Right renal pelvis (tissue), 4 donors: ENCODE measurements around the gene SMAD7. TPM values are rescaled to one million over a fixed set of nuclear protein-coding genes. Genes with fewer than 3 reads are reported as not detected.

ENCODE experiments used
- DNase-seq, 4 donors: peaks; one replicate each; pipeline ENCODE4 v3.0.0-alpha.2; 2013; ENCODE audit warnings: low read depth in 4 of 4, low spot score in 3 of 4, missing footprints in 1 of 4
- polyA plus RNA-seq, 4 donors: library from polyadenylated mRNA; unstranded; fragments of 120-200 nt; gene quantifications; one replicate each; pipeline ENCODE4 v1.2.1, GENCODE V29; 2013; ENCODE audit not compliant: insufficient read length in 4 of 4

Gene SMAD7
- polyA plus RNA-seq, 4 donors, result 66.6 to 73.8 (median 69.0) TPM

- no peak for DNase-seq
These were observed 11.7 kb upstream of the SMAD7 start for GRCh38 chr18:48962252-48962993.

GRCh38 chr18:48961547-48961946, 10.8 kb upstream of the SMAD7 start:
- no peak for DNase-seq

DNA sequence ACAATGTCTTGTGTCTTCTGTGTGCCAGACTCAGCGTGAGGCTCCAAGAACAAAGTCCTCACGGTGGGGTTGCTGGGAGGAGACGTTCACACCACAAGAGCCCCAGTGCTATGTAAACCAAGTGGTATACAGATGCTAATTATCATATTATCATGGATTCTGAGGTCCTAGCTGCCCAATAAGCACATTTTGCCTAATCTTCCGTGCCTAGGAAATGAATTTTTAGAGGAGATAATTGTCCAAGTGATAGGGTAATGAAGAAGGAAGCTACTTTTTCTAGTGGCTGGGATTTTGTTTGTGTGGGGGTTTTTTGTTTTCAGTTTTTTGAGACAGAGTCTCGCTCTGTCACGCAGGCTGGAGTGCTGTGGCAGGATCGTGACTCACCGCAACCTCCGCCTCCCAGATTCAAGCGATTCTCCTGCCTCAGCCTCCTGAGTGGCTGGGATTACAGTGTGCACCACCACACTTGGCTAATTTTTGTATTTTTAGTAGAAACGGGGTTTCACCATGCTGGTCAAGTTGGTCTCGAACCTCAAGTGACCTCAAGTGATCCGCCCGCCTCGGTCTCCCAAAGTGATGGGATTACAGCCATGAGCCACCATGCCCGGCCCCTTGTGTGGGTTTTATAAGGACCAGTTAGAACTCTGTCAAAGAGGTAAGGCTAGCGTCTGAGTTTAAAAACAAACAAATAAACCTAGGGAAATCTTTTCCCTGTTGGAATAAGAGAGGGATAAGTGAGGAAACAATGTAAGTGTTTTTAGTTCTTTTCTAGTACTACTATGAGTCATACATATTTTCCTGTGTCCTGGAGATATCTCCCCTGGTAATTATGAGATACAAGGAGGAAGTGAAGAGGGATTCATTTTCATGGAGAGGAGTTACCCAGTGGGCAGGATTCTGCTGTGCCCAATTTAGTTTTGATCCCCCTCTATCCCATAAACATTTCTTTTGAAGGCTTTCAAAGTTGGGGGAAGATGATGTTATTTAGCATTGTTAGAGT, 9.5 kb upstream of the SMAD7 start:
- DNase-seq, result no peak

GRCh38 chr18:48959551-48959920, 8.8 kb upstream of the SMAD7 start:
- DNase-seq, result no peak

- DNase-seq, result no peak
These were observed 8.2 kb upstream of the SMAD7 start for GRCh38 chr18:48958951-48959350.

DNA sequence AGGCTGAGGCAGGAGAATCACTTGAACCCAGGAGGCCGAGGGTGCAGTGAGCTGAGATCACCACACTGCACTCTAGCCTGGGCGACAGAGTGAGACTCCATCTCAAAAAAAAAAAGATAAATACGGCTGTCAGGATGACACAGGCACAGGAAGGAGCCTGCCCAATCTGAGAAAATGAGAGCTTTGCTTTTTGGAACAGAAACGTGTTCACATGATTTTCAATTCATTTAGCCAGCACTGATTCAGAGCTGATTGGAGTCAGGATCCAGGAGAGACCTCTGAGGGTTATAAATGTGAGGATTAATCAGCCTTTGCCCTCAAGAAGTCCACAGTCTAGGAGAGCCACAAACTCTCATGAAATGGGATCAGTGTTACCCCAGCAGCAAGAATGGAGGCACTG, 6.9 kb upstream of the SMAD7 start:
- DNase-seq, result no peak

DNA sequence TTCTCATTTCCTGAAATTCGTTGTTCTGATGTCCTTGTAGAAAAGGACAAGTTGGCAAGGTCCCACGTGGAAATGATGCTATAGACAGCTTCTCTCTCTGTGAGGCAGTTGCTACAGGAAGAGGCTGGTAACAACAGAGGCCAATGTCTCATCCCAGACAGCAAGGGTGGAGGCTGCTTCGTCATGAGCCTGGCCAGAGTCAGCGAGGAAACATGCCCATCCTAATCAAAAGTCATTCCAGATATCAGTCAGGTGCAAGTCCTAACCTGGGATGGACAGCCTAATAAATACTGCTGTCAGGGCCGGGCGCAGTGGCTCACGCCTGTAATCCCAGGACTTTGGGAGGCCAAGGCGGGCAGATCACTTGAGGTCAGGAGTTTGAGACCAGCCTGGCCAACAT, 6.4 kb upstream of the SMAD7 start:
- no peak for DNase-seq

GRCh38 chr18:48956356-48956755, 5.6 kb upstream of the SMAD7 start:
- DNase-seq, result no peak

GRCh38 chr18:48955830-48956261, 5.1 kb upstream of the SMAD7 start:
- DNase-seq, result no peak

- DNase-seq, result no peak
These were observed 4.4 kb upstream of the SMAD7 start for GRCh38 chr18:48954886-48955819.

GRCh38 chr18:48953104-48953706, 2.4 kb upstream of the SMAD7 start:
- DNase-seq, result no peak

DNA sequence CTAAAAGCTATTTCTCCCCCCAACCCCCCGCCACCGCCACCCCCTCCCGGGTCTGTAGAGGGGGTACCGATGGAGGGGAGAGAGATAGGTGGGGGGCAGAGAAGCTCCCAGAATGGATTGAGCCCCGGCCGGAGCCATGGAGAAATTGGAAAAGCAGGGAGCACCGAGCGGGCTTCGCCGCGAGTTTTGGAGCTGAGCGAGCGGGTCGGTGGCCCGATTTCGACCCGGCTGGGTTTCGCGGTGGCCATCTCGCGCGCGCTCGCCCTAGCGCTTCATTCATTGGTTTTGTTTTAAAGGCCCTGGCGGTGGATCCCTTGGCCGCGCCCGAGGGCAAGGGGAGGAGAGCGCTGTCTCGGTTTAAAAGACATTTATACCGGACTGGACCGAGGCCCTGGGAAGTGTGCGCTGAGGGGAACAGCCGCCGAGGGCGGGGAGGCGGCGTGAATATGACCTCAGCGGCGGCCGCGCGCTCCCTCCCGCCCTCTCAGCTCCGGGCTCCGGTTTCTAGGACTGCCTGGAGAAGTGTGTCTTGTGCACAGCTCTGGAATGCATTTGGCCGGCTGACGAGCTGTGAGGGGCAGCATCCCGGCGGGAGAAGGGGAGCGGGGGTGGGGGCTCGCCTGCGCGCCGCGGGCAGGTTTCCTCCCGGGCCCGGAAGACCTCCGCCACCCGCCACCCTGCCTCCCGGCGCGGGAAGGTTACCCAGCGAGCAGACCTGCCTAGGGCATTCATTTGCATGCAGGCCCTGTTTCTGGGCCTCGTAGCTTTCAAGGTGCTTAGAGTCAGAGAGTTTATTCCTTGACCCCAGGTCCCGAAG, 1.7 kb upstream of the SMAD7 start:
- peak in 1 of 4 donors; percentile 79 for DNase-seq

- peak in 1 of 4 donors; percentile 86 for DNase-seq
These were observed 902 bp upstream of the SMAD7 start for GRCh38 chr18:48951448-48952286.

DNA sequence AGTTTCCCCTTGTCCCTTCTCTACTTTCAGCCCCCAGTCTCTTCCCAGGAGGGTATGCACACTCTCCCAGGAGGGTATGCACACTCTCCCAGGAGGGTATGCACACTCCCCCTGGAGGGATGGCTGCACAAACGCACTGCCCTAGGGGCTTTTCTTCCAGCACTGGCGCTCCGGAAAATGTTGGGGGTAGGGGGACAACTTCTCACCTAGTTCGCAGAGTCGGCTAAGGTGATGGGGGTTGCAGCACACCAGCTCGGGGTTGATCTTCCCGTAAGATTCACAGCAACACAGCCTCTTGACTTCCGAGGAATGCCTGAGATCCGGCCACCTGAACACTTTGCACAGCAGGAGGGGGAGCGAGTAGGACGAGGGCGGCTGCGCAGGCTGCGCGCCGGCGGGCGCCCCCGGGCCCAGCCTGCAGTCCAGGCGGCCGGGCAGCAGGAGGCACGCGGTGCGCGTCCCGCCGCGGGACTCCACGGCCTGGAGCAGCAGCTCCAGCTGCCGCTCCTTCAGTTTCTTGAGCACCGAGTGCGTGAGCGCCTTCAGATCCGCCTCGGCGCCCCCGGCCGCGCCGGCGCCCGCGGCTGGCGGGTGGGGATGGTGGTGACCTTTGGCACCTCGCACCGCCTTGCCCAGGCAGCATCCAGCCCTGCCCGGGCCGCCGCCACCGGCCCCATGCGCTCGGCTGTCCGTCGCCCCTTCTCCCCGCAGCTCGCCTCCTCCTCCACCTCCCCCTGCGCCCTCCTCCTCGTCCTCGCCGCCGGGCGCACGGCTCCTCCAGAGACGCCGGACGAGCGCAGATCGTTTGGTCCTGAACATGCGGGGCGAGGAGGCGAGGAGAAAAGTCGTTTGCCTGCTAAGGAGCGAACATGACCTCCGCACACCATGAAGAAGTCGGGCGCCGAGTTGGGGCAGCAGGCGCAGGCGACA, 894 bp downstream of the SMAD7 start:
- no peak for DNase-seq

DNA sequence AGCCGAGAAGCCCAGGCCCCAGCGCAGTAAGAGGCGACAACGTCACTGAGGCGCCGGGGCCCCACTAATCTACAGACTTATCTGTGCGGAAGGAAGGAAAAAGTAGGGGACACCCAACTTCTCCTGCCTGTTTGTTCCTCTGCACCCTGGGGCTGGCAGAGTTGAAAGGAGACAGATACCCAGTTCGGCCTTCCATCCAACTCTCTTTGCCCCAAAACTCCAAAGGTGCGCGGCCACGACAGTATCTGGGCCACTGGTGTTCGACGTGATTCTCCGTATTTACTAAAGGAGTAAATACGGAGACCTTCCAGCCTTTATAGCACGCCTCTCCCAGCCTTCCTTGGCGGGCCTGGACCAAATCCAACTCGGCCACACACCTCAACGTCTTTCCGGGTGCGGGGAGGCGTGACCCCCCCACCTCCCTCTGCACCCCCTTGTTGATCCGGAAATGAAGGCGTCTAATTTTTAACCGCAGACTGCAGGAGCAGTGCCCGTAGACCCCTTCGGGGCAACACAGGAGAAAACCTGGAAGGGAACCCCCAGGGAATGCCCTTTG, 1.6 kb downstream of the SMAD7 start:
- DNase-seq, result no peak

DNA sequence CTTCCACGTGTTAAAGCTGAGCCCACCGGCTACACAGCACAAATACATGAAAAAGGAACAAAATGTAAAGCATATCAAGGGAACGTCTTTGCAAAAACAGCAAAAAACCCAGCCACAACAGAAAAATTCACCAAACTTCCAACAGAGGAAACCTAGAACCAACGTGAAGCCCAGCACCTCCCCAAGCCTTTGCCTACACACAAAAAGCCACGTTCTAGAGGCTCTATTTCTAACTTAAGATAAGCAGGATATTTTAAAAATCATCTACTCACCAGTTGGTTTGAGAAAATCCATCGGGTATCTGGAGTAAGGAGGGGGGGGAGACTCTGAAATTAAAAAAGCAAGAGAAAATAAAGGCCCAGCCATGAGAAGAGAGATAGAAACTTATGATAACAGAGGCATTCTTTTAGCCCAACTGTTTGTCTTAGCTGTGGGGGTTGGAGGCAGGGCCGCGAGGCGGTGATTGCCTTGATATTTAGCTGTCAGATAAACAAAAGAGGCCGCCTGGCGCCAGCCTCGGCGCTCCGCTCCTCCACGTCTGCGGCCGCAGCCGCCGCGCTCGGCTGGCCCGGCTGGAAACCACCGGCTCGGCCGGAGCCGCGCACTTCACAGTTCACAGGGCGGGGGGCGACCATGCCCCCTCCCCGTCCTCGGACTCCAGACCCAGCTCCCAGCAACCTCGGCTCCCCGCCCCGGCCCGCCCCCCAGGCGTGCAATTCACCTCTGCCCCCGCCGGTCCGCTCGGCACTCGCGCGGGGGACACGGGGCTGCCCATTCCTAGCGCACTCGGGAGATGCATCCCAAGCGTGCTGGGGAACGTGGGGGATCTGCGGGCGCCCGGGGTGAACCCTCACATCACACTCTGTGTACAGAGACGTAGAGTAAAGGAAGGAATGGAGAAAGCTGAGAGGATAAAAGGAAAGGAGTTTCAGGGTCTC, 2.4 kb downstream of the SMAD7 start:
- DNase-seq, result no peak
